K562 (cell line): ENCODE results near the gene PELI3. TPM values are rescaled to one million over a fixed set of nuclear protein-coding genes. Genes with fewer than 3 reads are reported as not detected.

Experiments used
- CHCHD3 ChIP-seq: fragments of 250-450 bp; sonication (Bioruptor Pico); IDR thresholded peaks from 2 replicates; pipeline ENCODE4 v2.1.2; 2022; ENCODE audit warnings: mild to moderate bottlenecking
- DDX20 ChIP-seq: fragments of 450-650 bp; IDR thresholded peaks from 2 replicates; pipeline ENCODE4 v1.6.1; 2016; ENCODE audit warnings: missing genetic modification characterization, low read depth, mild to moderate bottlenecking, missing compliant biosample characterization, moderate library complexity
- ETS2 ChIP-seq: IDR thresholded peaks from 2 replicates; pipeline ENCODE4 v1.6.1; 2016; ENCODE audit warnings: borderline replicate concordance, missing genetic modification characterization, mild to moderate bottlenecking, moderate library complexity, missing compliant biosample characterization; ENCODE audit not compliant: poor library complexity, severe bottlenecking
- ID3 ChIP-seq, 2 experiments: fragments of 250-450 bp in 1 of 2; fragments of 450-650 bp in 1 of 2; sonication (Bioruptor Pico) in 1 of 2; IDR thresholded peaks; 2 replicates each; pipeline versions ENCODE4 v1.6.1 to v1.8.0; 2016 to 2021; ENCODE audit warnings: mild to moderate bottlenecking in 2 of 2, moderate library complexity in 2 of 2, missing compliant biosample characterization in 1 of 2, missing genetic modification characterization in 1 of 2
- KAT2B ChIP-seq: IDR thresholded peaks from one replicate; pipeline ENCODE4 v1.6.1; 2012; ENCODE audit warnings: low read depth, mild to moderate bottlenecking, control low read depth, inconsistent platforms, low read length, moderate library complexity
- MAFF ChIP-seq: IDR thresholded peaks from 2 replicates; pipeline ENCODE4 v1.6.1; 2012; ENCODE audit warnings: low read length, improper control_type of control experiment
- PCBP2 ChIP-seq: fragments of 200-400 bp; formaldehyde crosslinking; IDR thresholded peaks from 2 replicates; pipeline ENCODE4 v1.6.1; 2018; ENCODE audit warnings: low read length, low read depth, mild to moderate bottlenecking, moderate library complexity; ENCODE audit not compliant: poor library complexity, severe bottlenecking
- RBM25 ChIP-seq: fragments of 200-400 bp; formaldehyde crosslinking; IDR thresholded peaks from 2 replicates; pipeline ENCODE4 v1.6.1; 2018; ENCODE audit warnings: low read length, low read depth, moderate library complexity; ENCODE audit not compliant: severe bottlenecking
- RBM39 ChIP-seq: fragments of 200-400 bp; formaldehyde crosslinking; optimal IDR thresholded peaks from 2 replicates; pipeline ENCODE3; 2018; ENCODE audit warnings: low read depth, low read length
- REST ChIP-seq, 2 experiments: fragments of 450-650 bp; formaldehyde crosslinking in 1 of 2; IDR thresholded peaks; 2 replicates each; pipeline versions ENCODE4 v1.4.0 to v1.6.1; 2014 to 2020; ENCODE audit warnings: mild to moderate bottlenecking in 2 of 2, borderline replicate concordance in 1 of 2, low read depth in 1 of 2
- TAL1 ChIP-seq: fragments of 450-650 bp; IDR thresholded peaks from 2 replicates; pipeline ENCODE4 v1.6.1; 2016; ENCODE audit warnings: mild to moderate bottlenecking
- THAP12 ChIP-seq: fragments of 250-450 bp; sonication (Bioruptor Pico); IDR thresholded peaks from 2 replicates; pipeline ENCODE4 v1.9.0; 2021; ENCODE audit warnings: mild to moderate bottlenecking, inconsistent platforms
- YBX1 ChIP-seq: fragments of 450-650 bp; IDR thresholded peaks from 2 replicates; pipeline ENCODE4 v1.7.1; 2016; ENCODE audit warnings: mild to moderate bottlenecking
- ZBTB7A ChIP-seq: IDR thresholded peaks from 2 replicates; pipeline ENCODE4 v1.6.1; 2011; ENCODE audit warnings: low read depth, mild to moderate bottlenecking, low read length, moderate library complexity, borderline replicate concordance; ENCODE audit not compliant: control insufficient read depth
- polyA plus RNA-seq, 8 experiments: library from polyadenylated mRNA; depleted of rRNA in 4 of 8; stranded (reverse) in 5 of 8; unstranded in 3 of 8; fragments of >200 nt; fragmentation: Nextera tagmentation in 2 of 8; fragmentation: Illumina TruSeq in 1 of 8; extraction: Ambion mirVana in 2 of 8; extraction: Trizol in 1 of 8; gene quantifications; 2 replicates each; pipeline versions ENCODE4 v1.2.1 to v1.2.3, GENCODE V29; 2011 to 2014; ENCODE audit warnings: inconsistent platforms in 1 of 8, missing spikeins in 1 of 8
- total RNA-seq, 7 experiments: library from RNA; depleted of rRNA in 6 of 7; stranded (reverse); fragments of >200 nt in 6 of 7; fragmentation: Illumina TruSeq in 2 of 7; extraction: Trizol in 2 of 7; gene quantifications; 2 replicates each; pipeline versions ENCODE4 v1.2.1 to v1.2.3, GENCODE V29; 2011 to 2021; ENCODE audit warnings: low replicate concordance in 1 of 7

The PELI3 gene
- total and polyA plus RNA-seq, 9 of the 15 experiments (the other 6 are each of a cell fraction or from before 2014, with no cell fraction given) = 0.17 to 4.2 (median 1.9) TPM

GRCh38 chr11:66429983-66430602 is 36.6 kb upstream of the PELI3 start (continued):
- TF ChIP-seq KAT2B (no peak), CHCHD3 (CRISPR knock-in tag) (no peak), ZBTB7A (no peak), ETS2 (tag) (no peak), PCBP2 (no peak), RBM39 (no peak), YBX1 (no peak), REST (IDR thresholded peaks at IDR 0.05; ENCODE audit: borderline replicate concordance) (peak; percentile 78), REST (CRISPR knock-in tag; IDR thresholded peaks at IDR 0.05; ENCODE audit: low read depth) (no peak), MAFF (no peak), THAP12 (CRISPR knock-in tag) (no peak), ID3 (CRISPR knock-in tag; IDR thresholded peaks at IDR 0.05) (no peak), ID3 (tag; IDR thresholded peaks at IDR 0.05) (no peak), RBM25 (no peak), TAL1 (no peak), DDX20 (no peak)
